Measurements from ENCODE around the gene CAPZB. TPM values are rescaled to one million over a fixed set of nuclear protein-coding genes. Genes with fewer than 3 reads are reported as not detected.

Gene CAPZB
- total RNA-seq, 2 experiments from 2014 or later, result 492 to 518 TPM

DNA sequence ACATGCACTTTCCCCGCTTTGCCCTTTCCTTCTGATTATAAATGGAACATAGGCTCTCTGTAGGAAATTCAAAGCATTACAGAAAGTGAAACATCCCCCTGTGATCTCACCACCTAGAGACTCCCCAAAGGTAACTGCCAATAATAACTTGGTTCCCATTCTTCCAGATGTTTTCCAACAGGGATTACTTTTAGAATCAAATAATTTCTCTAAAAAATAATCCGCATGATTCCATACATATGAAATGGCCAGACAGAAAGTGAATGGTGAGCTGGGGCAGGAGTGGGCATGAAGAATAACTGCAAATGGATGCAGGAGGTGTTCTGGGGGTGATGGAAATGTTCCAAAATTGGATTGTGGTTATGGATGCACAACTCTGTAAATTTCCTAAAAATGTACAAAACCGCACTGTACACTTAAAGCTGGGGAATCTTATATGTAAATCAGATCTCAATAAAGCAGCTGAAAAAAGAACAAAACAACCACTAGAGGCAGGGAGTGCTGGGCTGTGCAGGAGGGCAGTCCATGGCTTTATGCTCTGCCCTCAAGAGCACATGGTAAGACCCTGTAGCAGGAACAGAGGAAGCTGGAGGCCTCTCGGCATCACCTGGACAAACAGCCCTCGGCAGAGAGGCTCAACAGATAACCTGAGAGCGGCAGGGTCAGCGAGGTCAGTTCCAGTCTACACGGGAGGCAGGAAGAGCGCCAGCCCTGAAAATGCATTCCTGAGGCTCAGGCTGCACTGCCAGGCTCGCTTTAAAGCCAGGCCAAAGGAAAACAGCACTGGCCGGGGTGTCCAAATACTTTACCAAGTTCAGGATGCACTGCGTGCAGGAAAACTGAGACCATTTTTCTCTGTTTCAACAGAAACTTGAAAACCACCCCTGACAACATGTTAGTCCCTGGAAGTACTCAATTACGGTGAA lies 39.7 kb downstream of the CAPZB start:
- Mint-ChIP-seq H3K27me3 (ENCODE audit: low read depth) (no peaks in the 10 kb centered on the region), H3K36me3 (ENCODE audit: low read depth) (peaks cover 42% of the 10 kb centered on the region), H3K9me3 (ENCODE audit: insufficient read depth) (no peaks in the 10 kb centered on the region), H3K27ac (peak overlapping the region; percentile 43), H3K4me1 (ENCODE audit: low read depth) (peaks cover 59% of the 10 kb centered on the region), H3K4me3 (no peak overlapping the region)
- ATAC-seq (peak; percentile 50), DNase-seq (no peak)
- ChIA-PET CTCF (interaction anchor here (0.5 to 2.6 kb wide), 8 partner anchors 11 to 208 kb away, joined by 3 to 9 read pairs (median 5); no protein-coding TSS in a partner anchor), POLR2A (interaction anchor here (0.9 kb wide), 1 partner anchor 38 kb away, joined by 3 read pairs; no protein-coding TSS in a partner anchor)

DNA sequence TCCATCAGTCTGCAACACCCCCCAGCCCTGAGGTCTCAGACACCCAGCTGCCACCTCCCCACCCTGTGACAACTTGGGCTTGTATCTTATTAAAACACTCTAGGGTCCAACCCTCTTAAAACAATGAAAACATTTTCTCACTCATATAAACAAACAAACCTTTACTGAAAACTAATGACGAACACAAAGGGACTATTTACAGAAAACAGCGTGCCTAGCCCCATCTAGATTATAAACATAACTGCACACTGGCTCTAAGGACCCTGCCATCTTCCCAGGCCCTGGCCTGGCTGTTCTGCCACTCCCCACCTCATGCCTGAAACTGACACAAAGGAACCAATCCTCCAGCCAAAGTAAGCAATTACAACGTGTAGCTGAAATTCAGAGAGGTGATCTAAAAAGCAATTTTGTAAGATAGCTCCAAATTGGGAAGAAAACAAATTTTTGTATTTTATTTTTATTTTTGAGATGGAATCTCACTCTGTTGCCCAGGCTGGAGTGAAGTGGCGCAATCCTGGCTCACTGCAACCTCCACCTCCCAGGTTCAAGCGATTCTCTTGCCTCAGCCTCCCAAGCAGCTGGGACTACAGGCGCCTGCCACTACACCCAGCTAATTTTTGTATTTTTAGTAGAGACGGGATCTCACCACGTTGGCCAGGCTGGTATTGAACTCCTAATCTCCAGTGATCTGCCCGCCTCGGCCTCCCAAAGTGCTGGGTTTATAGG lies 40.9 kb downstream of the CAPZB start:
- Mint-ChIP-seq H3K4me3 (no peak overlapping the region), H3K4me1 (ENCODE audit: low read depth) (peaks cover 61% of the 10 kb centered on the region), H3K27ac (no peak overlapping the region), H3K36me3 (ENCODE audit: low read depth) (peaks cover 45% of the 10 kb centered on the region), H3K9me3 (ENCODE audit: insufficient read depth) (no peaks in the 10 kb centered on the region), H3K27me3 (ENCODE audit: low read depth) (no peaks in the 10 kb centered on the region)
- DNase-seq (no peak), ATAC-seq (no peak)
- CTCF ChIA-PET, result interaction anchor here (1.1 to 1.6 kb wide), 3 partner anchors 18 to 138 kb away, joined by 3 to 6 read pairs (median 3); no protein-coding TSS in a partner anchor
- POLR2A ChIA-PET, result interaction anchor here (0.6 kb wide), 1 partner anchor 236 kb away, joined by 3 read pairs; no protein-coding TSS in a partner anchor

DNA sequence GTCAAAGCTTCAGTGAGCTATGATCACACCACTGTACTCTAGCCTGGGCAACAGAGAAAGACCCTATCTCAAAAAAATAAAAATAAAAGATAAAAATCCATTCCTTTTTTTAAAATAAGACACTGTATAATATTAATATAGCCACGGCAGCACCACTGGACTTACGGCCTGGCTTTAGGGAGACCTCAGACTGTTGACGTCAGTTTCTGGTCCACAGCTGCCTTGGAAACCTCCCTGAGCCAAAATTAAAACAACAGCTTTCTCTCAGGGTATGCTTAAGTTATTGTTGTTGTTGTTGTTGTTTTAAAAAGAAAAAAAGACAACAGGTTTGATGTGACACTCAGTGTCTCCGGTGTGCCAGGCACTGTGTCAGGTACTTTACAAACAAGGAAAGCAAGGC lies 42.0 kb downstream of the CAPZB start:
- DNase-seq (no peak), ATAC-seq (no peak)
- Mint-ChIP-seq H3K4me1 (ENCODE audit: low read depth) (peaks cover 60% of the 10 kb centered on the region), H3K9me3 (ENCODE audit: insufficient read depth) (no peaks in the 10 kb centered on the region), H3K4me3 (no peak overlapping the region), H3K27me3 (ENCODE audit: low read depth) (no peaks in the 10 kb centered on the region), H3K36me3 (ENCODE audit: low read depth) (peaks cover 37% of the 10 kb centered on the region), H3K27ac (no peak overlapping the region)
- POLR2A ChIA-PET, result no interaction called here
- CTCF ChIA-PET, result interaction anchor here (1.5 to 1.6 kb wide), 2 partner anchors 37 to 139 kb away, joined by 3 to 6 read pairs; no protein-coding TSS in a partner anchor

DNA sequence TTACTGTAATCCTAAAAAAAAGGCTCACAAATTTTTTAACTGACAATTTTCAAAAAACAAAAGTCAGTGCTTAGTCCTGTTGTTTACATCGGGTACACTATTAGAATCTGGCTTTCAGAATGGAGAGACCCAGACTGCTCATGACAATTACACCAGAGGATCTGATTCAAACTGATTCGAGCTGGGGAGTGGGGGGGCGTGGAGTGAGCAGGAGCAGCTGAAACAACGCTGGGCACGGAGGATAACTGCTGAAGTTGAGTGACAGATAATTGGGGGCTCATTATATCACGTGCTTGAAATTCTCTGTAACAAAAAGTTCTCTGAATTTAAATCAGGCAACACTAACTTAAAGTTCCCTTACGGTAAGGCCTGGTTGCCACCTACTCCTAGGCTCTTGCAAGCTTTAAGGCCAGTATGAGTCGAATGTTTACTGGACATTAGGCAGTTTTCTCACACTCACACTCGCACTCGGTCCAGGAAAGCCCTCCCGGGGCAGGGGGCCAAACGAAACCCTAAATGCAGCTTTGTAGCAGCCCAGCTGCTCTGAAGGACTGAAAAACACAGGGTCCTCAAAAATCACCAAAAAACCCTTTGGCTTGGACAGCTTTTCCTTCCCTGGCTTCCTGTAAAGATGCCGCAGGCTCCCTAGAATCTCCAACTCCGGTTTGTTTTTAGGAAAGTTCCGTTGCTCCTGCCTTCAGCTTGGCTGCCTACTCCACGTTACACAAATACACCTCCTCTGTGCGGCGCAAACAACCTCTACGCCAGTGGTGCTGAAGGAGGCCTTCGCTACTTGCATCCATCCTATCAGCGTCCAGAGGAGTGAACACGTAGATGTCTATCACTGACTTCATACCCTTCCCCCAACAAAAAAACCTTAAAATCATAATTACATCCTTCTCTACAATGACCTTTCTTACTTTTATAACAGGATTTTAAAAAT lies 42.9 kb downstream of the CAPZB start:
- no peaks in the 10 kb centered on the region for H3K9me3 Mint-ChIP-seq (ENCODE audit: insufficient read depth)
- ATAC-seq (no peak), DNase-seq (no peak)
- POLR2A ChIA-PET, result no interaction called here
- H3K4me3 Mint-ChIP-seq, result no peak overlapping the region
- CTCF ChIA-PET, result interaction anchor here (0.8 kb wide), 1 partner anchor 15 kb away, joined by 3 read pairs; no protein-coding TSS in a partner anchor
- peak overlapping the region; percentile 50 for H3K27ac Mint-ChIP-seq
- H3K27me3 Mint-ChIP-seq (ENCODE audit: low read depth), result no peaks in the 10 kb centered on the region
- H3K4me1 Mint-ChIP-seq (ENCODE audit: low read depth), result peaks cover 60% of the 10 kb centered on the region
- peaks cover 33% of the 10 kb centered on the region for H3K36me3 Mint-ChIP-seq (ENCODE audit: low read depth)

DNA sequence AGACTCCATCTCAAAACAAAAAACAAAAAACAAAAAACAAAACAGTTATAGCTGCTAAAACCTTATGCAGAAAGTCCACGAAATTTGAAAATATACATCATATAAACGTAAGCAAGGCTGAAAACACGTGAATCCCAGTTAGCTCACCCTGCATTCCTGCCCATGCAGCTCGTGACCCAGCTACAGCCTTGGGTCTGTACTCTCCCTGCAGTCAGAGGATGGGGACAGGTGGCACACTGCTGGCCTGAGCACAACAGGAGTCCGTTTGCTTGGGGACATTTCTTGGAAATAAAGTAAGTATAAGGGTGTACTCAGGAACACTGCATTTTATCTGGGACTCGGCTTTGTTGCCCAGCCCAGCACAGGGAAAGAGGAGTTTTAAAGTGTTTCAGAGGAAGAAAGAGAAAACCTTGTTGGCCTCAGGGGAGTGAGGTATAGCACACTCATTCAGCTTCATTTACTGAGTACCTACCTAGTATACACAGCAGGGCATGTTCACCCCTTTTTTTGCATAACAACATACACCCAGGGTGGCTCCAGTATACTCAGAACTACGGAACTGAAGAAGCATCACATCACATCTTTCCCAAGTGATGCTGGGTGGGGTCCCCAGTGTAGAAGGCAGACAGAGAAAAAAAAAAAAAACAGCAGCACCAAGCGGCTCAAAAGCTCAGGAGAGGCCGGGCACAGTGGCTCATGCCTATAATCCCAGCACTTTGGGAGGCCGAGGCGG lies 44.1 kb downstream of the CAPZB start:
- CTCF ChIA-PET, result interaction anchor here (0.7 to 1.6 kb wide), 3 partner anchors 9 to 212 kb away, joined by 3 to 7 read pairs (median 3); no protein-coding TSS in a partner anchor
- Mint-ChIP-seq H3K4me3 (no peak overlapping the region), H3K27me3 (ENCODE audit: low read depth) (no peaks in the 10 kb centered on the region), H3K4me1 (ENCODE audit: low read depth) (peaks cover 62% of the 10 kb centered on the region), H3K9me3 (ENCODE audit: insufficient read depth) (no peaks in the 10 kb centered on the region), H3K36me3 (ENCODE audit: low read depth) (peaks cover 34% of the 10 kb centered on the region), H3K27ac (peak overlapping the region; percentile 37)
- DNase-seq (no peak), ATAC-seq (no peak)
- POLR2A ChIA-PET, result no interaction called here

DNA sequence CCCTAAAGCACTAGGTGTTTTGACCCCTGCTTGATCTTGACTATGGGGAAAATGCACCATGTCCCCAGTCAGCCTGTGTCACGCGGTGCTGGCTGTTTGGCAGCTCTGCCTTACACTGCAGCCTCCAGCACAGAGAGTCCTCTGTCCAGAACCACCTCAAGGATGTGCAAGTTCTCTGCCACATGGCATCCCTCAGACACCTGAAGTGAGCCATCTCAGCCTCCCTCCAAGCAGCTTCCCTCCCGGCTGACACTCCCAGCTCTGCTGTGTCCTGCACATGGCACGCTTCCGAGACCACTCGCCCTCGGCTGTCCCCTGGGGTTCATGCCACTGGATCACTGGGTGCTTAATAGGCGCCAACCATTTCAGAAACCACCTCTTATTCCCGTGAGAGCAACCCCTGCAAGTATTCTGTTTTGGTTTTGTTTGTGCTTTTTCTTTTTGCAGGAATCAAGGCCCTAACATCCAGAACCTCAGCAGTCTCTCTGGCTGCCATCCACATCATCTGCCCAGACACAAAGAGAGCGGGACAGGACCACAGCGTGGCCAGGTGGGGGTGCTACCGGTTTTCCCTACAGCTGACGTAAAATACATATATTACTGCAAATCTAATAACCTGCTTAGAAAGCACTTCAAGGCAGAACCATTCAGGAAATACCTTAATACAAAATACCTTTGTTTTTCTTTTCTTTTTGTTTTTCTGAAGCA lies 45.7 kb downstream of the CAPZB start:
- Mint-ChIP-seq H3K9me3 (ENCODE audit: insufficient read depth) (no peaks in the 10 kb centered on the region), H3K27me3 (ENCODE audit: low read depth) (no peaks in the 10 kb centered on the region), H3K36me3 (ENCODE audit: low read depth) (peaks cover 34% of the 10 kb centered on the region), H3K27ac (peak overlapping the region; percentile 69), H3K4me3 (no peak overlapping the region), H3K4me1 (ENCODE audit: low read depth) (peaks cover 63% of the 10 kb centered on the region)
- POLR2A ChIA-PET, result no interaction called here
- DNase-seq, result no peak
- peak; percentile 59 for ATAC-seq
- CTCF ChIA-PET, result interaction anchor here (1.5 to 2.2 kb wide), 3 partner anchors 45 to 143 kb away, joined by 3 to 8 read pairs (median 7); no protein-coding TSS in a partner anchor

DNA sequence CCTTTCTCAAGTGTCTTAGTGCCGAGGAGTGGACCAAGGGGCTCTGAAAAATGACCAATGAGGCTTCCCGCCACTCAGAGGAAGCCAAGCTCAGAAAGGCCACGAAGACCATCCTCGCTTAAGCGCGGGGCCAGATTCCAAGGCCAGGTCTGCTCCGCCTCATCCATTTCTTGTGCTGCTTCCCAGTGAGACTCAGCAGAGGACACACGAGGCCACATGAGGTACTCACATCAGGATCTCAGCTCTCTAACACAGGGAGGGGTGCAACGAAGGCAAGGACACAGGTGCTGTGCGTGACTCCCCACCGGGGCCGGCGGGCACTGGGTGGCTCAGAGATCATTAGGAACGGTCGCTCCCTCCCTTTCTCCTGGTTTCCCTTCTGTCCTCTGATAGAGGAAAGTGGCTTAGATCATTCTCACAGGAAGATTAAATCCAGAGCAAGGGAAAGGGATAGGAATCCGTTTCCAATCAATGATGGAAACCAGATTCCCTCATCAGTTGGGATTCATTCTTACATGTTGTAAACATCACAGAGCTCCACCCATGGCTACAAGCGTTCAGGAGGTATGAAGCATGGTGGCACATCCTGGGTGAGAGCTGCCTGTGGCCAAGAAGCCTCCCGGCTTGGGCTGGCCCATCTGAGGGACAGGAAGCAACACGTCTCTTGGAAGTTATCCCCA lies 46.7 kb downstream of the CAPZB start:
- Mint-ChIP-seq H3K27me3 (ENCODE audit: low read depth) (no peaks in the 10 kb centered on the region), H3K4me1 (ENCODE audit: low read depth) (peaks cover 67% of the 10 kb centered on the region), H3K9me3 (ENCODE audit: insufficient read depth) (no peaks in the 10 kb centered on the region), H3K36me3 (ENCODE audit: low read depth) (peaks cover 38% of the 10 kb centered on the region), H3K27ac (peak overlapping the region; percentile 11), H3K4me3 (no peak overlapping the region)
- DNase-seq (no peak), ATAC-seq (peak; percentile 47)
- POLR2A ChIA-PET, result interaction anchor here (2.0 kb wide), 1 partner anchor 39 kb away, joined by 8 read pairs; no protein-coding TSS in a partner anchor
- CTCF ChIA-PET, result interaction anchor here (0.8 to 2.2 kb wide), 3 partner anchors 46 to 144 kb away, joined by 3 to 8 read pairs (median 3); no protein-coding TSS in a partner anchor

DNA sequence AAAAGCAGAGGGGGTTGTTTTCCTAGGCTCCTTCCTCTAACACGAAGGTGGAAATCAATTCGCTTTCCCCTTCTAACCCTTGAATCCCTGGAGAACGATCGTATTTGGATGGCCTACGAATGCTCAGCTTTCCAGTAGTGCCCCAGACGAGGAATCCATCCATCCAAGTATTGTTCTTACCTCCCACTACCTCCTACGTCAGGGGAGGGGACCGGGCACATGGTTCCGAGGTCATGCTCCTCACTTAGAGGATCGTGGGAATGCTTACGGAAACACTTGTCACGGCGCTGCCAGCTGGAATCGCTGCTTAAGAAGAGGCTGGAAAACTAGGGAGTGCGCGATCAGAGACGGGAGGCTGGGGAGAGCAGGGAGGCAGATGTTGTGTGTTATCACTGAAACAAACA lies 47.4 kb downstream of the CAPZB start:
- Mint-ChIP-seq H3K4me3 (no peak overlapping the region), H3K4me1 (ENCODE audit: low read depth) (peaks cover 70% of the 10 kb centered on the region), H3K27me3 (ENCODE audit: low read depth) (no peaks in the 10 kb centered on the region), H3K27ac (peak overlapping the region; percentile 8), H3K36me3 (ENCODE audit: low read depth) (peaks cover 44% of the 10 kb centered on the region), H3K9me3 (ENCODE audit: insufficient read depth) (no peaks in the 10 kb centered on the region)
- ChIA-PET POLR2A (interaction anchor here (1.1 to 2.0 kb wide), 2 partner anchors 39 to 49 kb away, joined by 3 to 8 read pairs; no protein-coding TSS in a partner anchor), CTCF (interaction anchor here (1.1 to 2.2 kb wide), 3 partner anchors 47 to 145 kb away, joined by 3 to 8 read pairs (median 3); no protein-coding TSS in a partner anchor)
- ATAC-seq (no peak), DNase-seq (no peak)

DNA sequence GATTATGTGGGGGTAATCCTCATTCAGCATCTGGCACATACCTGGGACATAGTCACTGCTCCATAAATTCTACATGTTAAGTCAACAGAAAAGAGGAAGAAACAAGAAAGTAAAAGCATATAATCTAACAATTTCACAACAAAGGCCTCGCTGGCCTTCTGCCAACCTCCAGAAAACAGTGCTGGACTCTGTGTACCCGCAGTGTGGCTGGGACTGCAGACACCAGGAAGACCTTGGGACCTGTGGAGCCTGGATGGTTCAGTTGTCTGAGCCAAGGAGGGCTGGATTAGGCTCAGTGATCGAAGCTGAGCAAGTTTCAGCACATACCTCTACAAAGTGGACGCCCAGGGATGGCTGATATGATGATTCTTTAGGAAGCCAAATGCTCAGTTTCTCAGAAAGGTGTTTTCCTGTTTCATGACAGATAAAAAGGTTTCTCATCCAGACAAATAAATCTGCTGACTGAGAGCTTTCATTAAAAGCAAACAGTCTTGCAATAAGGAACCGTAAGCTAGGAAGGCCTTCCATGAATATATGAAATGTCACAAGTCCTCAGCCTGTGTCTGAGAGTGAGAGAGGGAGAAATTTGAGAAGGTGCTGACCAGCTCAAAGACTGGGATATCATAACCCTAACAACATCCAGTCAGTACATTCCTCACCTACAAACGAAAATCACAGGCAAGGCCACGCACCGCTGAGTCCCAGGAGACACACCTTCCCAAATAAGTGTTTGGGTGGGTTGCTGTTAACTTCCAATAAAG lies 48.4 kb downstream of the CAPZB start:
- peak overlapping the region; percentile 13 for H3K27ac Mint-ChIP-seq
- CTCF ChIA-PET, result interaction anchor here (1.1 to 2.2 kb wide), 4 partner anchors 27 to 146 kb away, joined by 3 to 8 read pairs (median 3); no protein-coding TSS in a partner anchor
- peaks cover 48% of the 10 kb centered on the region for H3K36me3 Mint-ChIP-seq (ENCODE audit: low read depth)
- no peaks in the 10 kb centered on the region for H3K27me3 Mint-ChIP-seq (ENCODE audit: low read depth)
- POLR2A ChIA-PET, result interaction anchor here (0.9 to 2.0 kb wide), 4 partner anchors 11 to 59 kb away, joined by 3 to 8 read pairs (median 4); no protein-coding TSS in a partner anchor
- no peaks in the 10 kb centered on the region for H3K9me3 Mint-ChIP-seq (ENCODE audit: insufficient read depth)
- no peak for DNase-seq
- no peak overlapping the region for H3K4me3 Mint-ChIP-seq
- ATAC-seq, result no peak
- peaks cover 73% of the 10 kb centered on the region for H3K4me1 Mint-ChIP-seq (ENCODE audit: low read depth)
